ENCODE data around the gene PDZD11.

GRCh38 chrX:70254063-70254400, 35.7 kb downstream of the PDZD11 start:
- TF ChIP-seq CTCF (IDR thresholded peaks at IDR 0.05; ENCODE audit: low read depth, low read length, poor library complexity, severe bottlenecking) (no peak), EZH2phosphoT487 (IDR thresholded peaks at IDR 0.05; ENCODE audit: borderline replicate concordance, low read length) (no peak)

All from DOHH2 (cell line).